ENCODE data around the gene PPIA.

DNA sequence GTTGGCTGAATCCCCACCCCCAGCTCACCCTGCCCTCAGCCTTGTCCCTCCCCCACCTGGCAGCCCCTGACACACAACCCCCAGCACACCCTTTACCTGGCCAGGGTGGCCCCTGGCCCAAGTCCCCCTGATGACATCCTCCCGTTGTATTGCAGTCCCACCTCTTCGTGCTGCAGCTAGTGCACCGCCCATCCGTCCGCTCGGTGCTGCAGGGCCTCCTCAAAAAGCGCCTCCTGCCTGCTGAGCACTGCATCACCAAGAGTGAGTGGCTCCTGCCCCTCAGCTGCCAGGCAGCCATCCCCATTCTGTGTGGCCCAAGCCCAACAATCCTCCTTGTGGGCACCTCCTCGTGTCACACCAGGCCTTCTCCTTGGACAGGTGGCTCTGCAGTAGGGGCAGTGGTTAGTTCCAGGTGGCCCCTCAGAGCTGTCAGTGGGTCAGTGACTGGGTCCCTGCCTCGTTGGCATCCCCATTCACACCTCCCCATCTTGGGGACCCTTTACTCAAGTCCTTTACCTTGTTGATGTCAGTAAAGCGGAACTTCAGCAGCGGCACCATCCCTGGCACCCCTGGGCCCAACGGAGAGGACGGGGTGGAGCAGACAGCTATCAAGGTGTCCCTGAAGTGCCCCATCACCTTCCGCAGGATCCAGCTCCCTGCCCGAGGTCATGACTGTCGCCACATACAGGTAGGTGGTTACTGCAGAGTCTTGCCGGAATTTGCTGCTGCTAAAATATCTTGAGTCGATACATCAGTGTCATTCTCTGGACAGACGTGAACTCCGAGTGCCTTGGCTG lies 33.6 kb upstream of the PPIA start:
- TF ChIP-seq, protein P1, sequence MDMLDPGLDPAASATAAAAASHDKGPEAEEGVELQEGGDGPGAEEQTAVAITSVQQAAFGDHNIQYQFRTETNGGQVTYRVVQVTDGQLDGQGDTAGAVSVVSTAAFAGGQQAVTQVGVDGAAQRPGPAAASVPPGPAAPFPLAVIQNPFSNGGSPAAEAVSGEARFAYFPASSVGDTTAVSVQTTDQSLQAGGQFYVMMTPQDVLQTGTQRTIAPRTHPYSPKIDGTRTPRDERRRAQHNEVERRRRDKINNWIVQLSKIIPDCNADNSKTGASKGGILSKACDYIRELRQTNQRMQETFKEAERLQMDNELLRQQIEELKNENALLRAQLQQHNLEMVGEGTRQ (CRISPR knock-in tag; IDR thresholded peaks at IDR 0.05), result no peak
- TF ChIP-seq, protein P2, sequence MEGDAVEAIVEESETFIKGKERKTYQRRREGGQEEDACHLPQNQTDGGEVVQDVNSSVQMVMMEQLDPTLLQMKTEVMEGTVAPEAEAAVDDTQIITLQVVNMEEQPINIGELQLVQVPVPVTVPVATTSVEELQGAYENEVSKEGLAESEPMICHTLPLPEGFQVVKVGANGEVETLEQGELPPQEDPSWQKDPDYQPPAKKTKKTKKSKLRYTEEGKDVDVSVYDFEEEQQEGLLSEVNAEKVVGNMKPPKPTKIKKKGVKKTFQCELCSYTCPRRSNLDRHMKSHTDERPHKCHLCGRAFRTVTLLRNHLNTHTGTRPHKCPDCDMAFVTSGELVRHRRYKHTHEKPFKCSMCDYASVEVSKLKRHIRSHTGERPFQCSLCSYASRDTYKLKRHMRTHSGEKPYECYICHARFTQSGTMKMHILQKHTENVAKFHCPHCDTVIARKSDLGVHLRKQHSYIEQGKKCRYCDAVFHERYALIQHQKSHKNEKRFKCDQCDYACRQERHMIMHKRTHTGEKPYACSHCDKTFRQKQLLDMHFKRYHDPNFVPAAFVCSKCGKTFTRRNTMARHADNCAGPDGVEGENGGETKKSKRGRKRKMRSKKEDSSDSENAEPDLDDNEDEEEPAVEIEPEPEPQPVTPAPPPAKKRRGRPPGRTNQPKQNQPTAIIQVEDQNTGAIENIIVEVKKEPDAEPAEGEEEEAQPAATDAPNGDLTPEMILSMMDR (IDR thresholded peaks at IDR 0.05), result no peak
- TF ChIP-seq, protein P3, sequence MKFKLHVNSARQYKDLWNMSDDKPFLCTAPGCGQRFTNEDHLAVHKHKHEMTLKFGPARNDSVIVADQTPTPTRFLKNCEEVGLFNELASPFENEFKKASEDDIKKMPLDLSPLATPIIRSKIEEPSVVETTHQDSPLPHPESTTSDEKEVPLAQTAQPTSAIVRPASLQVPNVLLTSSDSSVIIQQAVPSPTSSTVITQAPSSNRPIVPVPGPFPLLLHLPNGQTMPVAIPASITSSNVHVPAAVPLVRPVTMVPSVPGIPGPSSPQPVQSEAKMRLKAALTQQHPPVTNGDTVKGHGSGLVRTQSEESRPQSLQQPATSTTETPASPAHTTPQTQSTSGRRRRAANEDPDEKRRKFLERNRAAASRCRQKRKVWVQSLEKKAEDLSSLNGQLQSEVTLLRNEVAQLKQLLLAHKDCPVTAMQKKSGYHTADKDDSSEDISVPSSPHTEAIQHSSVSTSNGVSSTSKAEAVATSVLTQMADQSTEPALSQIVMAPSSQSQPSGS (CRISPR knock-in tag; IDR thresholded peaks at IDR 0.05; ENCODE audit: borderline replicate concordance, low read depth), result no peak
- TF ChIP-seq, protein P4, sequence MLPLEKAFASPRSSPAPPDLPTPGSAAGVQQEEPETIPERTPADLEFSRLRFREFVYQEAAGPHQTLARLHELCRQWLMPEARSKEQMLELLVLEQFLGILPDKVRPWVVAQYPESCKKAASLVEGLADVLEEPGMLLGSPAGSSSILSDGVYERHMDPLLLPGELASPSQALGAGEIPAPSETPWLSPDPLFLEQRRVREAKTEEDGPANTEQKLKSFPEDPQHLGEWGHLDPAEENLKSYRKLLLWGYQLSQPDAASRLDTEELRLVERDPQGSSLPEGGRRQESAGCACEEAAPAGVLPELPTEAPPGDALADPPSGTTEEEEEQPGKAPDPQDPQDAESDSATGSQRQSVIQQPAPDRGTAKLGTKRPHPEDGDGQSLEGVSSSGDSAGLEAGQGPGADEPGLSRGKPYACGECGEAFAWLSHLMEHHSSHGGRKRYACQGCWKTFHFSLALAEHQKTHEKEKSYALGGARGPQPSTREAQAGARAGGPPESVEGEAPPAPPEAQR (CRISPR knock-in tag; IDR thresholded peaks at IDR 0.05), result no peak
- TF ChIP-seq, protein P5, sequence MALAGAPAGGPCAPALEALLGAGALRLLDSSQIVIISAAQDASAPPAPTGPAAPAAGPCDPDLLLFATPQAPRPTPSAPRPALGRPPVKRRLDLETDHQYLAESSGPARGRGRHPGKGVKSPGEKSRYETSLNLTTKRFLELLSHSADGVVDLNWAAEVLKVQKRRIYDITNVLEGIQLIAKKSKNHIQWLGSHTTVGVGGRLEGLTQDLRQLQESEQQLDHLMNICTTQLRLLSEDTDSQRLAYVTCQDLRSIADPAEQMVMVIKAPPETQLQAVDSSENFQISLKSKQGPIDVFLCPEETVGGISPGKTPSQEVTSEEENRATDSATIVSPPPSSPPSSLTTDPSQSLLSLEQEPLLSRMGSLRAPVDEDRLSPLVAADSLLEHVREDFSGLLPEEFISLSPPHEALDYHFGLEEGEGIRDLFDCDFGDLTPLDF (CRISPR knock-in tag; IDR thresholded peaks at IDR 0.05), result no peak
- TF ChIP-seq ZBTB21 (CRISPR knock-in tag; IDR thresholded peaks at IDR 0.05; ENCODE audit: borderline replicate concordance), result no peak
- TF ChIP-seq, protein P6, sequence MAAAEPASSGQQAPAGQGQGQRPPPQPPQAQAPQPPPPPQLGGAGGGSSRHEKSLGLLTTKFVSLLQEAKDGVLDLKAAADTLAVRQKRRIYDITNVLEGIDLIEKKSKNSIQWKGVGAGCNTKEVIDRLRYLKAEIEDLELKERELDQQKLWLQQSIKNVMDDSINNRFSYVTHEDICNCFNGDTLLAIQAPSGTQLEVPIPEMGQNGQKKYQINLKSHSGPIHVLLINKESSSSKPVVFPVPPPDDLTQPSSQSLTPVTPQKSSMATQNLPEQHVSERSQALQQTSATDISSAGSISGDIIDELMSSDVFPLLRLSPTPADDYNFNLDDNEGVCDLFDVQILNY (CRISPR knock-in tag; IDR thresholded peaks at IDR 0.05), result no peak

Data from WTC11 (cell line).